HepG2 (cell line): ENCODE measurements around the gene SDK1. TPM values are rescaled to one million over a fixed set of nuclear protein-coding genes. Genes with fewer than 3 reads are reported as not detected.

Experiments used
- ATAC-seq: fragments of 200-7000 bp; cut with Tn5 transposase; 3 replicates; pipeline ENCODE4 v1.9.1; 2020; ENCODE audit warnings: mild to moderate bottlenecking, moderate library complexity
- BruUV-seq: library from RNA; stranded (reverse); fragments of 400-500 nt; replicated peaks from 2 replicates; lab custom pipeline; 2021; lab: Mats Ljungman, UMichigan
- CTCF ChIA-PET: fragments of 300-600 bp; formaldehyde crosslinking; extraction: SDS; loops from one replicate; lab custom pipeline; 2021; ENCODE audit warnings: low total read pairs, inconsistent platforms, low intra/inter-chr PET ratio; lab: Yijun Ruan, JAX
- POLR2A ChIA-PET: fragments of 350-600 bp; sonication (Branson Sonifier 250); formaldehyde crosslinking; loops from one replicate; lab custom pipeline; 2020; ENCODE audit warnings: antibody characterized with exemption, inconsistent platforms; lab: Yijun Ruan, JAX
- DNase-seq: peaks from one replicate; pipeline ENCODE4 v3.0.0-alpha.2; 2015; ENCODE audit warnings: low spot score
- FAIRE-seq: peaks from 3 replicates; lab custom pipeline; 2011; peaks lifted over from hg19 to GRCh38; lab: Jason Lieb, UNC
- H2AFZ ChIP-seq: one replicate; pipeline ENCODE4 v1.6.1; 2011; ENCODE audit warnings: low read length, inconsistent platforms
- H3K27ac ChIP-seq: fragments of 300-600 bp; 3 replicates; pipeline ENCODE4 v1.8.0; 2011; ENCODE audit warnings: mixed run types, mild to moderate bottlenecking, mixed read lengths, low read length, inconsistent platforms; ENCODE audit not compliant: insufficient read depth; ENCODE audit errors: extremely low read length
- H3K27me3 ChIP-seq, 2 experiments: fragments of 200-600 bp in 1 of 2; 2 replicates in 1 of 2; 3 replicates in 1 of 2; pipeline versions ENCODE4 v1.6.0 to v1.8.0; 2011; ENCODE audit warnings: low read length in 2 of 2, mild to moderate bottlenecking in 2 of 2, moderate library complexity in 2 of 2, inconsistent platforms in 1 of 2; ENCODE audit not compliant: insufficient read depth in 2 of 2, control insufficient read depth in 1 of 2
- H3K36me3 ChIP-seq, 2 experiments: fragments of 200-600 bp in 1 of 2; replicated peaks in 1 of 2; 2 replicates in 1 of 2; 3 replicates in 1 of 2; pipeline versions ENCODE4 v1.5.1 to v1.8.0; 2011; ENCODE audit warnings: low read length in 2 of 2, inconsistent platforms in 1 of 2; ENCODE audit not compliant: insufficient read depth in 2 of 2, control insufficient read depth in 1 of 2
- H3K4me1 ChIP-seq: 2 replicates; pipeline ENCODE4 v1.5.1; 2012; ENCODE audit warnings: low read length, inconsistent platforms; ENCODE audit not compliant: insufficient read depth
- H3K4me2 ChIP-seq: 2 replicates; pipeline ENCODE4 v1.6.0; 2011; ENCODE audit warnings: low read depth, low read length, inconsistent platforms
- H3K4me3 ChIP-seq, 3 experiments: fragments of 200-600 bp in 1 of 3; sonication (generic), shearing (Covaris generic) in 1 of 3; replicated peaks in 1 of 3; 2 replicates each; pipeline ENCODE4 v1.5.1; 2011 to 2016; ENCODE audit warnings: low read length in 3 of 3, inconsistent platforms in 2 of 3, low read depth in 2 of 3, mild to moderate bottlenecking in 2 of 3, control low read depth in 1 of 3, mixed read lengths in 1 of 3; ENCODE audit not compliant: insufficient read depth in 1 of 3
- H3K79me2 ChIP-seq: one replicate; pipeline ENCODE4 v1.6.1; 2011; ENCODE audit warnings: low read length, inconsistent platforms; ENCODE audit not compliant: insufficient read depth
- H3K9ac ChIP-seq: 2 replicates; pipeline ENCODE4 v1.6.0; 2011; ENCODE audit warnings: mild to moderate bottlenecking, low read depth, low read length, inconsistent platforms; ENCODE audit not compliant: insufficient read depth
- H3K9me3 ChIP-seq: 2 replicates; pipeline ENCODE4 v1.5.1; 2012; ENCODE audit warnings: mild to moderate bottlenecking, low read length
- H4K20me1 ChIP-seq: 2 replicates; pipeline ENCODE4 v1.6.0; 2011; ENCODE audit warnings: inconsistent platforms, mild to moderate bottlenecking, low read length, moderate library complexity; ENCODE audit not compliant: insufficient read depth
- ETV5 ChIP-seq: IDR thresholded peaks from 2 replicates; pipeline ENCODE4 v1.6.1; 2018; ENCODE audit warnings: missing biosample characterization, missing genetic modification reagents, inconsistent platforms, borderline replicate concordance
- KDM1A ChIP-seq: IDR thresholded peaks from 2 replicates; pipeline ENCODE4 v1.6.1; 2016; ENCODE audit warnings: missing compliant biosample characterization
- KDM5B ChIP-seq: sonication (generic); formaldehyde crosslinking; IDR thresholded peaks from 2 replicates; pipeline ENCODE4 v1.4.0; 2020; ENCODE audit warnings: missing genetic modification reagents, mild to moderate bottlenecking, borderline replicate concordance
- MEIS1 ChIP-seq: sonication (generic); formaldehyde crosslinking; IDR thresholded peaks from 2 replicates; pipeline ENCODE4 v1.9.0; 2021; ENCODE audit warnings: mild to moderate bottlenecking, missing genetic modification reagents, moderate library complexity, borderline replicate concordance
- RERE ChIP-seq: IDR thresholded peaks from 2 replicates; pipeline ENCODE4 v1.6.1; 2016; ENCODE audit warnings: low read depth, missing genetic modification reagents, missing compliant biosample characterization
- STAT6 ChIP-seq: sonication (generic); formaldehyde crosslinking; IDR thresholded peaks from 2 replicates; pipeline ENCODE4 v1.4.0; 2020; ENCODE audit warnings: missing genetic modification reagents, mild to moderate bottlenecking, borderline replicate concordance
- TBX2 ChIP-seq: sonication (generic); formaldehyde crosslinking; IDR thresholded peaks from 2 replicates; pipeline ENCODE4 v1.5.0; 2020; ENCODE audit warnings: missing genetic modification reagents, mild to moderate bottlenecking, borderline replicate concordance
- ZBTB4 ChIP-seq: sonication (generic); formaldehyde crosslinking; IDR thresholded peaks from 2 replicates; pipeline ENCODE4 v1.4.0; 2020; ENCODE audit warnings: missing genetic modification reagents, mild to moderate bottlenecking, borderline replicate concordance
- ZNF282 ChIP-seq: fragments of 450-650 bp; IDR thresholded peaks from 2 replicates; pipeline ENCODE4 v1.6.1; 2018; ENCODE audit not compliant: partially characterized antibody
- ZNF335 ChIP-seq: sonication (generic); formaldehyde crosslinking; IDR thresholded peaks from 2 replicates; pipeline ENCODE4 v1.4.0; 2020; ENCODE audit warnings: missing genetic modification reagents
- ZNF446 ChIP-seq: sonication (generic); formaldehyde crosslinking; IDR thresholded peaks from 2 replicates; pipeline ENCODE4 v1.5.0; 2020; ENCODE audit warnings: mild to moderate bottlenecking, missing genetic modification reagents
- ZNF558 ChIP-seq: sonication (generic); formaldehyde crosslinking; IDR thresholded peaks from 2 replicates; pipeline ENCODE4 v1.9.0; 2022; ENCODE audit warnings: mild to moderate bottlenecking, missing genetic modification reagents, borderline replicate concordance
- ZNF691 ChIP-seq: sonication (generic); formaldehyde crosslinking; IDR thresholded peaks from 2 replicates; pipeline ENCODE4 v1.4.0; 2020; ENCODE audit warnings: missing genetic modification reagents, low read depth, mild to moderate bottlenecking, borderline replicate concordance
- WGBS: methylation state at CpG from one replicate; pipeline ENCODE4 v1.1.6; 2017; ENCODE audit warnings: low lambda C conversion rate; 5-methylcytosine and 5-hydroxymethylcytosine counted together
- in situ Hi-C: cut with HindIII; loops from 2 replicates; pipeline ENCODE4 v1.10.0; 2017; ENCODE audit warnings: low pct_unique_long_range_greater_than_20kb; ENCODE audit not compliant: extremely low pct_ligation_motif_present
- intact Hi-C: fragments of 100-400 bp; cut with micrococcal nuclease; formaldehyde crosslinking; loops from one replicate; pipeline ENCODE4 v1.10.0; 2022; ENCODE audit not compliant: unreplicated experiment
- polyA plus RNA-seq, 8 experiments: library from polyadenylated mRNA; depleted of rRNA in 3 of 8; stranded (reverse) in 7 of 8; unstranded in 1 of 8; fragments of >200 nt; fragmentation: Illumina TruSeq in 4 of 8; extraction: Trizol in 4 of 8; gene quantifications; 2 replicates each; pipeline versions ENCODE4 v1.2.1 to v1.2.3, GENCODE V29; 2011 to 2016; ENCODE audit warnings: low read depth in 4 of 8, missing spikeins in 1 of 8, mixed read lengths in 1 of 8; ENCODE audit not compliant: insufficient read depth in 1 of 8
- total RNA-seq, 5 experiments: library from RNA; depleted of rRNA; stranded (reverse); fragments of >200 nt; fragmentation: Illumina TruSeq; extraction: Trizol; gene quantifications; 2 replicates each; pipeline ENCODE4 v1.2.3, GENCODE V29; 2016; ENCODE audit warnings: low read depth in 1 of 5

SDK1 gene
- total and polyA plus RNA-seq, 2 of the 13 experiments (the other 11 are each of a cell fraction or from before 2014, with no cell fraction given): 0.35 to 2.4 TPM

GRCh38 chr7:3710122-3710521, 409.1 kb downstream of the SDK1 start:
- 76% methylated on average over 1 of the region's 1 CpG for WGBS
- no peak for ATAC-seq
- Histone ChIP-seq H3K36me3 (no peaks in the 10 kb centered on the region), H3K4me3 (no peak overlapping the region), H3K4me2 (no peak overlapping the region), H3K9me3 (no peaks in the 10 kb centered on the region), H3K27ac (no peak overlapping the region), H3K9ac (no peak overlapping the region), H2AFZ (no peak overlapping the region), H3K27me3 (no peaks in the 10 kb centered on the region), H3K79me2 (no peaks in the 10 kb centered on the region), H3K4me1 (no peaks in the 10 kb centered on the region), H4K20me1 (no peaks in the 10 kb centered on the region)
- no TSS peak for BruUV-seq
- ChIA-PET POLR2A (no interaction called here), CTCF (no interaction called here)
- in situ Hi-C loops (no loop called here), intact Hi-C loops (no loop called here)
- no peak for FAIRE-seq
- DNase-seq: no peak
- no peak for TF ChIP-seq MEIS1 (CRISPR knock-in tag)
- TF ChIP-seq RERE: no peak
- no peak for TF ChIP-seq ZNF558
- no peak for TF ChIP-seq KDM5B
- TF ChIP-seq ZNF335 (CRISPR knock-in tag): no peak
- TF ChIP-seq ZNF446 (CRISPR knock-in tag): no peak
- no peak for TF ChIP-seq ZBTB4 (CRISPR knock-in tag)
- no peak for TF ChIP-seq STAT6 (CRISPR knock-in tag)
- TF ChIP-seq KDM1A: no peak
- no peak for TF ChIP-seq ETV5 (CRISPR knock-in tag)
- TF ChIP-seq TBX2 (CRISPR knock-in tag): no peak
- no peak for TF ChIP-seq ZNF691 (CRISPR knock-in tag)
- no peak for TF ChIP-seq ZNF282
